HepG2 (cell line): ENCODE results near the gene TACC3. TPM values are rescaled to one million over a fixed set of nuclear protein-coding genes. Genes with fewer than 3 reads are reported as not detected.

Experiments used
- EED ChIP-seq: sonication (generic); formaldehyde crosslinking; IDR thresholded peaks from 2 replicates; pipeline ENCODE4 v1.5.0; 2020; ENCODE audit warnings: mild to moderate bottlenecking, missing genetic modification reagents
- LCORL ChIP-seq, 2 experiments: fragments of 450-650 bp in 1 of 2; sonication (generic) in 1 of 2; formaldehyde crosslinking in 1 of 2; IDR thresholded peaks; 2 replicates each; pipeline versions ENCODE4 v1.5.0 to v1.6.1; 2017 to 2020; ENCODE audit warnings: antibody characterized with exemption in 1 of 2, missing genetic modification reagents in 1 of 2
- NAIF1 ChIP-seq: sonication (generic); formaldehyde crosslinking; IDR thresholded peaks from 2 replicates; pipeline ENCODE4 v1.5.0; 2020; ENCODE audit warnings: mild to moderate bottlenecking, missing genetic modification reagents, borderline replicate concordance
- SUZ12 ChIP-seq: fragments of 150-350 bp; IDR thresholded peaks from 2 replicates; pipeline ENCODE4 v1.6.1; 2014; ENCODE audit warnings: low read depth, low read length
- TEAD2 ChIP-seq: sonication (generic); formaldehyde crosslinking; IDR thresholded peaks from 2 replicates; pipeline ENCODE4 v1.9.0; 2021; ENCODE audit warnings: missing genetic modification reagents
- ZEB1 ChIP-seq: IDR thresholded peaks from 2 replicates; pipeline ENCODE4 v1.6.1; 2012; ENCODE audit warnings: mild to moderate bottlenecking, low read depth, inconsistent platforms; ENCODE audit not compliant: insufficient replicate concordance
- ZNF232 ChIP-seq: sonication (generic); formaldehyde crosslinking; IDR thresholded peaks from 2 replicates; pipeline ENCODE4 v1.4.0; 2020; ENCODE audit warnings: missing genetic modification reagents, borderline replicate concordance
- ZNF24 ChIP-seq: fragments of 450-650 bp; IDR thresholded peaks from 2 replicates; pipeline ENCODE4 v1.6.1; 2017; ENCODE audit warnings: antibody characterized with exemption, mild to moderate bottlenecking
- polyA plus RNA-seq, 8 experiments: library from polyadenylated mRNA; depleted of rRNA in 3 of 8; stranded (reverse) in 7 of 8; unstranded in 1 of 8; fragments of >200 nt; fragmentation: Illumina TruSeq in 4 of 8; extraction: Trizol in 4 of 8; gene quantifications; 2 replicates each; pipeline versions ENCODE4 v1.2.1 to v1.2.3, GENCODE V29; 2011 to 2016; ENCODE audit warnings: low read depth in 4 of 8, missing spikeins in 1 of 8, mixed read lengths in 1 of 8; ENCODE audit not compliant: insufficient read depth in 1 of 8
- total RNA-seq, 5 experiments: library from RNA; depleted of rRNA; stranded (reverse); fragments of >200 nt; fragmentation: Illumina TruSeq; extraction: Trizol; gene quantifications; 2 replicates each; pipeline ENCODE4 v1.2.3, GENCODE V29; 2016; ENCODE audit warnings: low read depth in 1 of 5
- TF ChIP-seq, protein P1 (sequence below), 2 experiments: fragments of 450-650 bp in 1 of 2; sonication (generic) in 1 of 2; formaldehyde crosslinking in 1 of 2; IDR thresholded peaks; 2 replicates each; pipeline versions ENCODE4 v1.6.1 to v1.8.0; 2016 to 2022; ENCODE audit warnings: antibody characterized with exemption in 1 of 2, mild to moderate bottlenecking in 1 of 2, missing genetic modification reagents in 1 of 2
- TF ChIP-seq, protein P2 (sequence below): sonication (generic); formaldehyde crosslinking; IDR thresholded peaks from 2 replicates; pipeline ENCODE4 v1.5.0; 2020; ENCODE audit warnings: missing genetic modification reagents

Gene TACC3
- total and polyA plus RNA-seq, 2 of the 13 experiments (the other 11 are each of a cell fraction or from before 2014, with no cell fraction given): 20.3 to 21.2 TPM

DNA sequence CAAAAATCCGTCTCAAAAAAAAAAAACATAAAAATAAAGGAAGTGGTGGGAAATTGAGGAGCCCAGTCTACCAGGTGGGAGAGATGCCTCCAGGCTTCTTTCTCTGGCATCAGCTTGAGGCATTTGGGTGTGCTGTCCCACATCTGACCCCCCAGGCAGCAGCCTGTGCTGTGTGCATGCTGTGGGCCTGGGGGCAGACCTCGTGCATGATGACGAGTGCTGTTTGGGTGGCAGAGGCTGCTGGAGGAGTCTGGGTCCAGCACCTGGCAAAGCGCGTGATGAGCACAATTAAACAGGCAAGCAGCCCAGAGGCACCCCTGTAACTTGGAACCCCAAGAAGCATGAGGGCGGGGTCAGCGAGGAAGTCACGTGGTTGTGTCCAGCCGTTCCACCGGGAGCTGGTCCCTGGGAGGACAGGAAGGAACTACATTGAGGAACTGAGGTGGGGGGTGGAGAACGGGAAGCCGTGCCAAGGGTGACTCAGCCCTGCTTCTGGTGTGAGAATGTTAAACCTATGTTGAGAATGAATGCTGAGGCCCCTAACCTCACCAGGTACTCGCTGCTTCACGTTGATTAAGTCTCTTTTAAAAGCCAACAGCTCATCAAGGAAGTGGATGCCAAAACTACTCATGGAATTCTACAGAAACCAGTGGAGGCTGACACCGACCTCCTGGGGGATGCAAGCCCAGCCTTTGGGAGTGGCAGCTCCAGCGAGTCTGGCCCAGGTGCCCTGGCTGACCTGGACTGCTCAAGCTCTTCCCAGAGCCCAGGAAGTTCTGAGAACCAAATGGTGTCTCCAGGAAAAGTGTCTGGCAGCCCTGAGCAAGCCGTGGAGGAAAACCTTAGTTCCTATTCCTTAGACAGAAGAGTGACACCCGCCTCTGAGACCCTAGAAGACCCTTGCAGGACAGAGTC is 6.1 kb downstream of the TACC3 start (continued):
- TF ChIP-seq, protein P1, sequence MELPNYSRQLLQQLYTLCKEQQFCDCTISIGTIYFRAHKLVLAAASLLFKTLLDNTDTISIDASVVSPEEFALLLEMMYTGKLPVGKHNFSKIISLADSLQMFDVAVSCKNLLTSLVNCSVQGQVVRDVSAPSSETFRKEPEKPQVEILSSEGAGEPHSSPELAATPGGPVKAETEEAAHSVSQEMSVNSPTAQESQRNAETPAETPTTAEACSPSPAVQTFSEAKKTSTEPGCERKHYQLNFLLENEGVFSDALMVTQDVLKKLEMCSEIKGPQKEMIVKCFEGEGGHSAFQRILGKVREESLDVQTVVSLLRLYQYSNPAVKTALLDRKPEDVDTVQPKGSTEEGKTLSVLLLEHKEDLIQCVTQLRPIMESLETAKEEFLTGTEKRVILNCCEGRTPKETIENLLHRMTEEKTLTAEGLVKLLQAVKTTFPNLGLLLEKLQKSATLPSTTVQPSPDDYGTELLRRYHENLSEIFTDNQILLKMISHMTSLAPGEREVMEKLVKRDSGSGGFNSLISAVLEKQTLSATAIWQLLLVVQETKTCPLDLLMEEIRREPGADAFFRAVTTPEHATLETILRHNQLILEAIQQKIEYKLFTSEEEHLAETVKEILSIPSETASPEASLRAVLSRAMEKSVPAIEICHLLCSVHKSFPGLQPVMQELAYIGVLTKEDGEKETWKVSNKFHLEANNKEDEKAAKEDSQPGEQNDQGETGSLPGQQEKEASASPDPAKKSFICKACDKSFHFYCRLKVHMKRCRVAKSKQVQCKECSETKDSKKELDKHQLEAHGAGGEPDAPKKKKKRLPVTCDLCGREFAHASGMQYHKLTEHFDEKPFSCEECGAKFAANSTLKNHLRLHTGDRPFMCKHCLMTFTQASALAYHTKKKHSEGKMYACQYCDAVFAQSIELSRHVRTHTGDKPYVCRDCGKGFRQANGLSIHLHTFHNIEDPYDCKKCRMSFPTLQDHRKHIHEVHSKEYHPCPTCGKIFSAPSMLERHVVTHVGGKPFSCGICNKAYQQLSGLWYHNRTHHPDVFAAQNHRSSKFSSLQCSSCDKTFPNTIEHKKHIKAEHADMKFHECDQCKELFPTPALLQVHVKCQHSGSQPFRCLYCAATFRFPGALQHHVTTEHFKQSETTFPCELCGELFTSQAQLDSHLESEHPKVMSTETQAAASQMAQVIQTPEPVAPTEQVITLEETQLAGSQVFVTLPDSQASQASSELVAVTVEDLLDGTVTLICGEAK (IDR thresholded peaks at IDR 0.05): no peak
- TF ChIP-seq, protein P1 (CRISPR knock-in tag; IDR thresholded peaks at IDR 0.05): no peak
- TF ChIP-seq EED: no peak
- no peak for TF ChIP-seq ZNF24
- no peak for TF ChIP-seq SUZ12
- TF ChIP-seq ZNF232: no peak
- no peak for TF ChIP-seq TEAD2 (CRISPR knock-in tag)
- TF ChIP-seq, protein P2, sequence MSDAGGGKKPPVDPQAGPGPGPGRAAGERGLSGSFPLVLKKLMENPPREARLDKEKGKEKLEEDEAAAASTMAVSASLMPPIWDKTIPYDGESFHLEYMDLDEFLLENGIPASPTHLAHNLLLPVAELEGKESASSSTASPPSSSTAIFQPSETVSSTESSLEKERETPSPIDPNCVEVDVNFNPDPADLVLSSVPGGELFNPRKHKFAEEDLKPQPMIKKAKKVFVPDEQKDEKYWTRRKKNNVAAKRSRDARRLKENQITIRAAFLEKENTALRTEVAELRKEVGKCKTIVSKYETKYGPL (CRISPR knock-in tag): no peak
- TF ChIP-seq ZEB1: no peak
- TF ChIP-seq NAIF1 (CRISPR knock-in tag): no peak
- TF ChIP-seq LCORL (IDR thresholded peaks at IDR 0.05): no peak
- TF ChIP-seq LCORL (CRISPR knock-in tag; IDR thresholded peaks at IDR 0.05): no peak
